HepG2 (cell line): ENCODE results near the gene DLL3. TPM values are rescaled to one million over a fixed set of nuclear protein-coding genes. Genes with fewer than 3 reads are reported as not detected.
A peak's percentile ranks its signal among the peaks of the same experiment; 100 is the strongest.

Source experiments
- ESRRA ChIP-seq: sonication (generic); formaldehyde crosslinking; IDR thresholded peaks from 2 replicates; pipeline ENCODE4 v1.5.1; 2020; ENCODE audit warnings: mild to moderate bottlenecking, low read depth, missing genetic modification reagents
- HNRNPK ChIP-seq: fragments of 200-400 bp; formaldehyde crosslinking; IDR thresholded peaks from 2 replicates; pipeline ENCODE4 v1.6.1; 2018; ENCODE audit warnings: low read length, low read depth, moderate library complexity, mild to moderate bottlenecking; ENCODE audit not compliant: poor library complexity, severe bottlenecking
- KLF9 ChIP-seq: IDR thresholded peaks from 2 replicates; pipeline ENCODE4 v1.6.1; 2016; ENCODE audit warnings: low read depth
- NR2F1 ChIP-seq, 2 experiments: fragments of 450-650 bp in 1 of 2; formaldehyde crosslinking in 1 of 2; IDR thresholded peaks; 2 replicates each; pipeline versions ENCODE4 v1.5.0 to v1.6.1; 2016 to 2020; ENCODE audit warnings: mild to moderate bottlenecking in 1 of 2, missing compliant biosample characterization in 1 of 2, missing genetic modification reagents in 1 of 2, moderate library complexity in 1 of 2
- SOX6 ChIP-seq, 2 experiments: fragments of 450-650 bp in 1 of 2; sonication (generic) in 1 of 2; formaldehyde crosslinking in 1 of 2; IDR thresholded peaks; 2 replicates each; pipeline versions ENCODE4 v1.4.0 to v1.6.1; 2017 to 2020; ENCODE audit warnings: antibody characterized with exemption in 1 of 2, mild to moderate bottlenecking in 1 of 2, missing genetic modification reagents in 1 of 2
- SP2 ChIP-seq: sonication (generic); formaldehyde crosslinking; IDR thresholded peaks from 2 replicates; pipeline ENCODE4 v1.5.1; 2020; ENCODE audit warnings: mild to moderate bottlenecking, missing genetic modification reagents
- SRF ChIP-seq: IDR thresholded peaks from 2 replicates; pipeline ENCODE4 v1.6.1; 2011; ENCODE audit warnings: mild to moderate bottlenecking, low read depth, low read length, moderate library complexity
- SRY ChIP-seq: sonication (generic); formaldehyde crosslinking; IDR thresholded peaks from 2 replicates; pipeline ENCODE4 v1.8.0; 2022; ENCODE audit warnings: mild to moderate bottlenecking, missing genetic modification reagents
- TMF1 ChIP-seq: sonication (generic); formaldehyde crosslinking; IDR thresholded peaks from 2 replicates; pipeline ENCODE4 v1.8.1; 2022; ENCODE audit warnings: low read depth, missing genetic modification reagents
- ZC3H13 ChIP-seq: sonication (generic); formaldehyde crosslinking; IDR thresholded peaks from 2 replicates; pipeline ENCODE4 v1.8.1; 2023; ENCODE audit warnings: mild to moderate bottlenecking, missing genetic modification reagents, moderate library complexity
- ZNF10 ChIP-seq: sonication (generic); formaldehyde crosslinking; IDR thresholded peaks from 2 replicates; pipeline ENCODE4 v1.4.0; 2020; ENCODE audit warnings: mild to moderate bottlenecking, low read depth, missing genetic modification reagents, borderline replicate concordance
- ZNF383 ChIP-seq: sonication (generic); formaldehyde crosslinking; IDR thresholded peaks from 2 replicates; pipeline ENCODE4 v1.4.0; 2020; ENCODE audit warnings: missing genetic modification reagents, mild to moderate bottlenecking, borderline replicate concordance
- ZNF451 ChIP-seq: sonication (generic); formaldehyde crosslinking; IDR thresholded peaks from 2 replicates; pipeline ENCODE4 v1.5.0; 2020; ENCODE audit warnings: mild to moderate bottlenecking, missing genetic modification reagents
- ZNF530 ChIP-seq: sonication (generic); formaldehyde crosslinking; IDR thresholded peaks from 2 replicates; pipeline ENCODE4 v1.5.0; 2020; ENCODE audit warnings: low read depth, mild to moderate bottlenecking, missing genetic modification reagents
- ZNF724P ChIP-seq: sonication (generic); formaldehyde crosslinking; IDR thresholded peaks from 2 replicates; pipeline ENCODE4 v1.8.0; 2022; ENCODE audit warnings: missing genetic modification reagents, borderline replicate concordance
- polyA plus RNA-seq, 8 experiments: library from polyadenylated mRNA; depleted of rRNA in 3 of 8; stranded (reverse) in 7 of 8; unstranded in 1 of 8; fragments of >200 nt; fragmentation: Illumina TruSeq in 4 of 8; extraction: Trizol in 4 of 8; gene quantifications; 2 replicates each; pipeline versions ENCODE4 v1.2.1 to v1.2.3, GENCODE V29; 2011 to 2016; ENCODE audit warnings: low read depth in 4 of 8, missing spikeins in 1 of 8, mixed read lengths in 1 of 8; ENCODE audit not compliant: insufficient read depth in 1 of 8
- total RNA-seq, 5 experiments: library from RNA; depleted of rRNA; stranded (reverse); fragments of >200 nt; fragmentation: Illumina TruSeq; extraction: Trizol; gene quantifications; 2 replicates each; pipeline ENCODE4 v1.2.3, GENCODE V29; 2016; ENCODE audit warnings: low read depth in 1 of 5
- TF ChIP-seq, protein P1 (sequence below): sonication (generic); formaldehyde crosslinking; IDR thresholded peaks from 2 replicates; pipeline ENCODE4 v1.4.0; 2020; ENCODE audit warnings: missing genetic modification reagents
- TF ChIP-seq, protein P2 (sequence below): sonication (generic); formaldehyde crosslinking; IDR thresholded peaks from 2 replicates; pipeline ENCODE4 v1.4.0; 2020; ENCODE audit warnings: missing genetic modification reagents, borderline replicate concordance
- TF ChIP-seq, protein P3 (sequence below): sonication (generic); formaldehyde crosslinking; IDR thresholded peaks from 2 replicates; pipeline ENCODE4 v1.8.1; 2023; ENCODE audit warnings: mild to moderate bottlenecking, missing genetic modification reagents

The DLL3 gene
- total and polyA plus RNA-seq, 2 of the 13 experiments (the other 11 are each of a cell fraction or from before 2014, with no cell fraction given) = 0.35 to 0.55 TPM

DNA sequence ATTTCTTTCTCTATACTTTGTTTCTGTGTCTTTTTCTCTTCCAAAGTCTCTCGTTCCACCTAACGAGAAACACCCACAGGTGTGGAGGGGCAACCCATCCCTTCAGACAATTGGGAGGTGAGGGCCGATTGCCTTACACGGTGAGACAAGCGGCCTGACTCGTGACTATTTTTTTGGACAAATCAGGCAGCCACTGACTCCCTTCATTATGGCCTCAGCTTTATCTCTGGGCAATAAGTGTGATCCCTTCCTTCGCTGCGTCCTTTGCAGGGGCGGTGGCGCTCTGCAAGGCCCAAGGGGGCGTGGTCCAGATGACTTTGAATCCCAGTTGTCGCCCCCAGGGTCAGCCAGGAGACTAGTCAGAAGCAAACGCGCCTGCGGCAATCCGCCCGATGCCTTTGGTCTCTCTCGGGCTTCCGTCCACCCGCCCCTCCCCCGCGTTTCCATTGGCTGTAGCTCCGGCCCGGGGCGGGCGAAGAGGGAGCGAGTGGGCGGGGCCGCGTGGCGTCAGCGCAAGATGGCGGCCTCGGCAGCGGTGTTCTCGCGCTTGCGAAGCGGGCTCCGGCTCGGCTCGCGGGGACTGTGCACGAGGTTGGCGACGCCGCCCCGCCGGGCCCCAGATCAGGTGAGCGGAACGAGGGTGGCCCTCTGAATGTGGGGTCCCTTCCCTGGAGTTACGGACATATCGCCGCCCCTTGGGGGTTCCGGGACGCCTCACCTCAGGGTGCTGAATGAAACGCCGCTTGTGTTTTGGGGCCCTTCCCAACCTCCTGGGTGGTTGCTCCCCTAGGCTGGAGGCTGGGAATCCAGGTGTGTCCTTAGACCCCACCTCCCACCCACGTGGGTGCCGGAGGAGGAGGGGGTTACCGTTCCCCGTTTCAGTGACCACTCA is 18.2 kb upstream of the DLL3 start, which contains the start of gene TIMM50 (continued):
- TF ChIP-seq, protein P1, sequence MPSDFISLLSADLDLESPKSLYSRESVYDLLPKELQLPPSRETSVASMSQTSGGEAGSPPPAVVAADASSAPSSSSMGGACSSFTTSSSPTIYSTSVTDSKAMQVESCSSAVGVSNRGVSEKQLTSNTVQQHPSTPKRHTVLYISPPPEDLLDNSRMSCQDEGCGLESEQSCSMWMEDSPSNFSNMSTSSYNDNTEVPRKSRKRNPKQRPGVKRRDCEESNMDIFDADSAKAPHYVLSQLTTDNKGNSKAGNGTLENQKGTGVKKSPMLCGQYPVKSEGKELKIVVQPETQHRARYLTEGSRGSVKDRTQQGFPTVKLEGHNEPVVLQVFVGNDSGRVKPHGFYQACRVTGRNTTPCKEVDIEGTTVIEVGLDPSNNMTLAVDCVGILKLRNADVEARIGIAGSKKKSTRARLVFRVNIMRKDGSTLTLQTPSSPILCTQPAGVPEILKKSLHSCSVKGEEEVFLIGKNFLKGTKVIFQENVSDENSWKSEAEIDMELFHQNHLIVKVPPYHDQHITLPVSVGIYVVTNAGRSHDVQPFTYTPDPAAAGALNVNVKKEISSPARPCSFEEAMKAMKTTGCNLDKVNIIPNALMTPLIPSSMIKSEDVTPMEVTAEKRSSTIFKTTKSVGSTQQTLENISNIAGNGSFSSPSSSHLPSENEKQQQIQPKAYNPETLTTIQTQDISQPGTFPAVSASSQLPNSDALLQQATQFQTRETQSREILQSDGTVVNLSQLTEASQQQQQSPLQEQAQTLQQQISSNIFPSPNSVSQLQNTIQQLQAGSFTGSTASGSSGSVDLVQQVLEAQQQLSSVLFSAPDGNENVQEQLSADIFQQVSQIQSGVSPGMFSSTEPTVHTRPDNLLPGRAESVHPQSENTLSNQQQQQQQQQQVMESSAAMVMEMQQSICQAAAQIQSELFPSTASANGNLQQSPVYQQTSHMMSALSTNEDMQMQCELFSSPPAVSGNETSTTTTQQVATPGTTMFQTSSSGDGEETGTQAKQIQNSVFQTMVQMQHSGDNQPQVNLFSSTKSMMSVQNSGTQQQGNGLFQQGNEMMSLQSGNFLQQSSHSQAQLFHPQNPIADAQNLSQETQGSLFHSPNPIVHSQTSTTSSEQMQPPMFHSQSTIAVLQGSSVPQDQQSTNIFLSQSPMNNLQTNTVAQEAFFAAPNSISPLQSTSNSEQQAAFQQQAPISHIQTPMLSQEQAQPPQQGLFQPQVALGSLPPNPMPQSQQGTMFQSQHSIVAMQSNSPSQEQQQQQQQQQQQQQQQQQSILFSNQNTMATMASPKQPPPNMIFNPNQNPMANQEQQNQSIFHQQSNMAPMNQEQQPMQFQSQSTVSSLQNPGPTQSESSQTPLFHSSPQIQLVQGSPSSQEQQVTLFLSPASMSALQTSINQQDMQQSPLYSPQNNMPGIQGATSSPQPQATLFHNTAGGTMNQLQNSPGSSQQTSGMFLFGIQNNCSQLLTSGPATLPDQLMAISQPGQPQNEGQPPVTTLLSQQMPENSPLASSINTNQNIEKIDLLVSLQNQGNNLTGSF = no peak
- TF ChIP-seq TMF1 (peak; percentile 80; the same call in 1 of the 2 replicates), ZNF724P (CRISPR knock-in tag) (peak; percentile 83; the same call in 1 of the 2 replicates), SP2 (CRISPR knock-in tag) (peak; percentile 90), SRF (no peak), ESRRA (CRISPR knock-in tag) (peak; percentile 88), ZNF383 (CRISPR knock-in tag) (0 out of 2 replicates have a peak, but pooled peaks have one; percentile 86), HNRNPK (peak; percentile 20), SOX6 (IDR thresholded peaks at IDR 0.05) (no peak), SOX6 (CRISPR knock-in tag; IDR thresholded peaks at IDR 0.05) (peak; percentile 27; the same call in 1 of the 2 replicates), ZNF530 (no peak), NR2F1 (CRISPR knock-in tag; IDR thresholded peaks at IDR 0.05) (peak; percentile 34 to 61; a peak in 2 of 4 replicates), SRY (CRISPR knock-in tag) (peak; percentile 93; the same call in 1 of the 2 replicates), ZC3H13 (CRISPR knock-in tag) (0 out of 2 replicates have a peak, but pooled peaks have one; percentile 39), ZNF10 (CRISPR knock-in tag) (no peak), KLF9 (CRISPR knock-in tag) (peak; percentile 94), ZNF451 (peak; percentile 72; the same call in 1 of the 2 replicates)
- TF ChIP-seq, protein P2, sequence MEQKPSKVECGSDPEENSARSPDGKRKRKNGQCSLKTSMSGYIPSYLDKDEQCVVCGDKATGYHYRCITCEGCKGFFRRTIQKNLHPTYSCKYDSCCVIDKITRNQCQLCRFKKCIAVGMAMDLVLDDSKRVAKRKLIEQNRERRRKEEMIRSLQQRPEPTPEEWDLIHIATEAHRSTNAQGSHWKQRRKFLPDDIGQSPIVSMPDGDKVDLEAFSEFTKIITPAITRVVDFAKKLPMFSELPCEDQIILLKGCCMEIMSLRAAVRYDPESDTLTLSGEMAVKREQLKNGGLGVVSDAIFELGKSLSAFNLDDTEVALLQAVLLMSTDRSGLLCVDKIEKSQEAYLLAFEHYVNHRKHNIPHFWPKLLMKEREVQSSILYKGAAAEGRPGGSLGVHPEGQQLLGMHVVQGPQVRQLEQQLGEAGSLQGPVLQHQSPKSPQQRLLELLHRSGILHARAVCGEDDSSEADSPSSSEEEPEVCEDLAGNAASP (CRISPR knock-in tag) = peak; percentile 59
- TF ChIP-seq, protein P3, sequence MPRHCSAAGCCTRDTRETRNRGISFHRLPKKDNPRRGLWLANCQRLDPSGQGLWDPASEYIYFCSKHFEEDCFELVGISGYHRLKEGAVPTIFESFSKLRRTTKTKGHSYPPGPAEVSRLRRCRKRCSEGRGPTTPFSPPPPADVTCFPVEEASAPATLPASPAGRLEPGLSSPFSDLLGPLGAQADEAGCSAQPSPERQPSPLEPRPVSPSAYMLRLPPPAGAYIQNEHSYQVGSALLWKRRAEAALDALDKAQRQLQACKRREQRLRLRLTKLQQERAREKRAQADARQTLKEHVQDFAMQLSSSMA = peak; percentile 95
